Heart left ventricle (tissue), 16 donors: ENCODE results near the gene SLC66A2. TPM values are rescaled to one million over a fixed set of nuclear protein-coding genes. Genes with fewer than 3 reads are reported as not detected.

ENCODE experiments used
- ATAC-seq, 4 donors: fragments of 200-7000 bp; cut with Tn5 transposase; one replicate each; pipeline ENCODE4 v1.9.1; 2020 to 2022; ENCODE audit warnings: moderate library complexity in 4 of 4, mild to moderate bottlenecking in 3 of 4, moderate number of reproducible peaks in 1 of 4
- DNase-seq, 5 donors: peaks; one replicate each; pipeline ENCODE4 v3.0.0-alpha.2; 2020
- H3K27ac ChIP-seq, 12 donors: fragments of 200-600 bp; sonication (generic) in 4 of 12; one replicate each; pipeline versions ENCODE4 v1.5.0 to v1.8.0; 2016 to 2022; ENCODE audit warnings: mild to moderate bottlenecking in 2 of 12
- H3K27me3 ChIP-seq, 9 donors: fragments of 200-600 bp; sonication (generic) in 2 of 9; one replicate each; pipeline versions ENCODE4 v1.5.1 to v1.8.0; 2016 to 2022; ENCODE audit warnings: mild to moderate bottlenecking in 3 of 9
- H3K36me3 ChIP-seq, 9 donors: fragments of 200-600 bp; sonication (generic) in 2 of 9; one replicate each; pipeline versions ENCODE4 v1.5.0 to v1.8.0; 2018 to 2022; ENCODE audit warnings: mild to moderate bottlenecking in 2 of 9
- H3K4me1 ChIP-seq, 12 donors: fragments of 200-600 bp; sonication (generic) in 4 of 12; one replicate each; pipeline versions ENCODE4 v1.5.0 to v1.8.0; 2016 to 2022; ENCODE audit warnings: mild to moderate bottlenecking in 3 of 12
- H3K4me3 ChIP-seq, 12 donors: fragments of 200-600 bp; sonication (generic) in 4 of 12; one replicate each; pipeline versions ENCODE4 v1.5.0 to v1.8.0; 2017 to 2022; ENCODE audit warnings: mild to moderate bottlenecking in 9 of 12, moderate library complexity in 4 of 12
- H3K9me3 ChIP-seq, 12 donors: fragments of 200-600 bp; sonication (generic) in 4 of 12; one replicate each; pipeline versions ENCODE4 v1.5.0 to v1.8.0; 2016 to 2022; ENCODE audit warnings: mild to moderate bottlenecking in 1 of 12
- POLR2A ChIP-seq, 2 donors: fragments of 450-650 bp; IDR thresholded peaks; one replicate each; pipeline ENCODE4 v1.6.1; 2017; ENCODE audit warnings: antibody characterized with exemption in 2 of 2, mild to moderate bottlenecking in 2 of 2, moderate library complexity in 2 of 2
- WGBS, 4 donors: extraction: QIAGEN DNeasy Blood & Tissue Kit in 2 of 4; methylation state at CpG; one replicate each; pipeline versions ENCODE4 v1.1.5 to v1.1.7; 2013 to 2018; 5-methylcytosine and 5-hydroxymethylcytosine counted together
- intact Hi-C, 10 donors: fragments of 100-400 bp; cut with DNase I; formaldehyde crosslinking; loops; one replicate each; pipeline versions ENCODE4 v1.11.1 to v1.14.2; 2022
- polyA plus RNA-seq, 2 donors: library from polyadenylated mRNA; stranded (reverse); fragments of 200-250 nt; gene quantifications; one replicate each; pipeline ENCODE4 v1.2.3, GENCODE V29; 2013
- total RNA-seq, 9 donors: library from RNA; depleted of rRNA in 2 of 9; stranded (reverse); fragments of >200 nt in 2 of 9; fragmentation: NEBNext Ultra II Directional in 3 of 9; extraction: Animal tissue kit (Norgen Biotek cat#: 25700) in 3 of 9; gene quantifications; one replicate each; pipeline versions ENCODE4 v1.1.0 to v1.2.4, GENCODE V29; 2016 to 2023
- TF ChIP-seq, protein P1 (sequence below), 12 donors: fragments of 200-600 bp; sonication (generic) in 4 of 12; IDR thresholded peaks; one replicate each; pipeline versions ENCODE4 v1.5.0 to v1.8.0; 2018 to 2022; ENCODE audit warnings: antibody characterized with exemption in 12 of 12, mild to moderate bottlenecking in 5 of 12
- donor health status: ischemic (EF 13 %, LVEDD 7.1; RV severe dilation, severe dysfunction).
- donor health status: healthy with polysubstance abuse.
- donor health status: DM: no; HTN: yes; CAD: no.
- donor health status: DM: no; HTN: no; CAD: no.
- donor health status: ischemic (EF 25% LVEDD 6.9; RV normal size, moderate dysfunction).
- donor health status: ischemic (EF 25% LVEDD 5.7; RV mildly dilated, moderate dysfunction).
- donor health status: healthy.
- donor health status: DM: yes; HTN: yes; CAD: no.
- donor health status: ischemic (EF 35%, LVEDD 5.7; RV mildly dilated, moderate dysfunction).
- donor health status: nonischemic (EF 11% LVEDD 7.7; RV severe dilation, severe dysfunction).
- donor health status: DM: yes; HTN: yes; CAD: no.
- donor health status: PGD.
- donor health status: ischemic (EF 29% LVEDD 5.4; RV normal size, mild dysfunction).
- donor health status: nonischemic (EF 23%, LVEDD 6.1; RV moderate dilation, normal function).

The SLC66A2 gene
- total and polyA plus RNA-seq, 11 donors = 19.7 to 33.4 (median 26.6) TPM

DNA sequence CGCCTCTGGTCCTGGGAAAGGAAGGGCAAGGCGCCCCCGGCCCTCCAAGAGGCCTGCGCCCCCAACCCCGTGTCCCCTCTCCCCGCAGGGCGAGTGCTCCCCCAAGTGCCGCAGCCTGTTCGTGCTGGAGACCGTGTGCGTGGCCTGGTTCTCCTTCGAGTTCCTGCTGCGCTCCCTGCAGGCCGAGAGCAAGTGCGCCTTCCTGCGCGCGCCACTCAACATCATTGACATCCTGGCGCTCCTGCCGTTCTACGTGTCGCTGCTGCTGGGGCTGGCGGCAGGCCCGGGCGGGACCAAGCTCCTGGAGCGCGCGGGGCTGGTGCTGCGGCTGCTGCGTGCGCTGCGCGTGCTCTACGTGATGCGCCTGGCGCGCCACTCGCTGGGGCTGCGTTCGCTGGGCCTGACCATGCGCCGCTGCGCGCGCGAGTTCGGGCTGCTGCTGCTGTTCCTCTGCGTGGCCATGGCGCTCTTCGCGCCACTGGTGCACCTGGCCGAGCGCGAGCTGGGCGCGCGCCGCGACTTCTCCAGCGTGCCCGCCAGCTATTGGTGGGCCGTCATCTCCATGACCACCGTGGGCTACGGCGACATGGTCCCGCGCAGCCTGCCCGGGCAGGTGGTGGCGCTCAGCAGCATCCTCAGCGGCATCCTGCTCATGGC, 52.4 kb downstream of the SLC66A2 start:
- DNase-seq (peak in 3 of 5 donors; percentile 17 to 52 (median 22)), ATAC-seq (peak in 1 of 4 donors; percentile 14)
- intact Hi-C loops = no loop called here
- Histone ChIP-seq H3K27me3 (no peaks in the 10 kb centered on the region), H3K4me1 (no peaks in the 10 kb centered on the region), H3K27ac (no peak overlapping the region), H3K4me3 (no peak overlapping the region), H3K9me3 (peaks cover 0 to 47% (median 9%) of the 10 kb centered on the region in 12 donors), H3K36me3 (peaks cover 0 to 18% (median 13%) of the 10 kb centered on the region in 9 donors)
- no peak for TF ChIP-seq POLR2A (IDR thresholded peaks at IDR 0.05)
- 71 to 82% (median 78%) methylated on average over 30 to 70 of the region's 70 CpGs for WGBS, 4 donors

DNA sequence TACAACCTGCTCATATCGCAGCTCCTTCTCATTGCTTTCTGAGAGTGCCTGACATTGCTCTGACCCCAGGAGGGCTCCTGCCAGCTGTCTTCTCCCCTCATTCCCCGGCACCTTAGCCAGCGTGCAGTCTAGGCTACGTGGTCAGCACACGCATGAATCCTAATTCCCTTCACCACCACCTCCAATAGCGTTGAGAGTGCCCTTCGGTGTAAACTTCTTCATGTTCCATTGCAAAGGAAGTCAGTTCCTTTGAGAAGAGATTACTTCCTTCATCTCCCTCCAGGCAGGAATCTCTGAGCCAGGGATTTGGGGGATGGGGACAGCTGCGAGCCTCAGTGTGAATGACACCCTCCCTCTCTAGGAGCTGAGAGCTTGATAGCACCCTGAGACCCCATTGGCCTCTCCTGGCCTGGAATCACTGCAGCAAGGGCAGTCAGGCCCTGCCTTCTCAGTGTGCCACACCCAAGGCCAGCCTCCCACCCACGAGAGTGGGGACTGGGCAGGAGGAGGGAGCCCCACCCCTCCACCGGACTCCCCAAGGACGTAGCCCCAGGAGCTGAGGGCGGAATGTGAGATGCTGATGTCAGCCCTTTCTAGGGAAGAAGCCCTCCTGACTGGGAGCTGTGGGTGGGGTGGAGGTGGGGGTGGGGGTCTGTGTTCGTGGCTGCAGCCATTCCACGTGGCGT, 53.4 kb downstream of the SLC66A2 start:
- ATAC-seq = no peak

DNA sequence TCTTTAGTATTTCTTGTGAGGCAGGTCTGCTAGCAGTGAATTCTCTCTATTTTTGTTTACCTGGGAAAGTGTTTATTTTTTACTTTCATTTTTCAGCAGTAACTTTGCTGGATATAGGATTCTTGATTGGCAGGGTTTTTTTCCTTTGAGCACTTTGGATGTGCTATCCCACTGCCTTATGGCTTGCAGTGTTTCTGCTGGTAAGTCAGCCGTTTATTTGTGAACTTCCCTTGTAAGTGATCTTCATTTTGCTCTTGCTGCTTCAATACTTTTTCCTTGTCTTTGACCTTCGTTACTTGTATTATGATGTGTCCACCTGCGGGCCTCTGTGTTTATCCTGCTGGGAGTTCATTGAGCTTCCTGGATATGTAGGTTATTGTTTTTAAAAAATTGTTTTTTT, 54.7 kb downstream of the SLC66A2 start:
- Histone ChIP-seq H3K36me3 (no peaks in the 10 kb centered on the region), H3K4me1 (no peaks in the 10 kb centered on the region), H3K9me3 (peaks cover 0 to 67% (median 14%) of the 10 kb centered on the region in 12 donors), H3K27ac (no peak overlapping the region), H3K4me3 (no peak overlapping the region), H3K27me3 (no peaks in the 10 kb centered on the region)
- DNase-seq = no peak
- 79 to 96% (median 93%) methylated on average over 3 of the region's 3 CpGs for WGBS, 4 donors
- ATAC-seq = no peak
- TF ChIP-seq, protein P1, sequence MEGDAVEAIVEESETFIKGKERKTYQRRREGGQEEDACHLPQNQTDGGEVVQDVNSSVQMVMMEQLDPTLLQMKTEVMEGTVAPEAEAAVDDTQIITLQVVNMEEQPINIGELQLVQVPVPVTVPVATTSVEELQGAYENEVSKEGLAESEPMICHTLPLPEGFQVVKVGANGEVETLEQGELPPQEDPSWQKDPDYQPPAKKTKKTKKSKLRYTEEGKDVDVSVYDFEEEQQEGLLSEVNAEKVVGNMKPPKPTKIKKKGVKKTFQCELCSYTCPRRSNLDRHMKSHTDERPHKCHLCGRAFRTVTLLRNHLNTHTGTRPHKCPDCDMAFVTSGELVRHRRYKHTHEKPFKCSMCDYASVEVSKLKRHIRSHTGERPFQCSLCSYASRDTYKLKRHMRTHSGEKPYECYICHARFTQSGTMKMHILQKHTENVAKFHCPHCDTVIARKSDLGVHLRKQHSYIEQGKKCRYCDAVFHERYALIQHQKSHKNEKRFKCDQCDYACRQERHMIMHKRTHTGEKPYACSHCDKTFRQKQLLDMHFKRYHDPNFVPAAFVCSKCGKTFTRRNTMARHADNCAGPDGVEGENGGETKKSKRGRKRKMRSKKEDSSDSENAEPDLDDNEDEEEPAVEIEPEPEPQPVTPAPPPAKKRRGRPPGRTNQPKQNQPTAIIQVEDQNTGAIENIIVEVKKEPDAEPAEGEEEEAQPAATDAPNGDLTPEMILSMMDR (IDR thresholded peaks at IDR 0.05) = no peak
- TF ChIP-seq POLR2A (IDR thresholded peaks at IDR 0.05) = no peak
- intact Hi-C loops = no loop called here

More for the DNA sequence above, 53.4 kb downstream of the SLC66A2 start:
- TF ChIP-seq POLR2A (IDR thresholded peaks at IDR 0.05) = no peak
- TF ChIP-seq, protein P1 (IDR thresholded peaks at IDR 0.05) = no peak
- peaks cover 0 to 9% (median 6%) of the 10 kb centered on the region in 9 donors for H3K36me3 ChIP-seq
- intact Hi-C loops = no loop called here
- DNase-seq = peak in 2 of 5 donors; percentile 14 to 33
- H3K9me3 ChIP-seq = peaks cover 0 to 56% (median 9%) of the 10 kb centered on the region in 12 donors
- no peaks in the 10 kb centered on the region for H3K27me3 ChIP-seq
- no peaks in the 10 kb centered on the region for H3K4me1 ChIP-seq
- H3K4me3 ChIP-seq = no peak overlapping the region
- no peak overlapping the region for H3K27ac ChIP-seq
- 94 to 97% (median 95%) methylated on average over 11 to 15 of the region's 15 CpGs for WGBS, 4 donors

DNA sequence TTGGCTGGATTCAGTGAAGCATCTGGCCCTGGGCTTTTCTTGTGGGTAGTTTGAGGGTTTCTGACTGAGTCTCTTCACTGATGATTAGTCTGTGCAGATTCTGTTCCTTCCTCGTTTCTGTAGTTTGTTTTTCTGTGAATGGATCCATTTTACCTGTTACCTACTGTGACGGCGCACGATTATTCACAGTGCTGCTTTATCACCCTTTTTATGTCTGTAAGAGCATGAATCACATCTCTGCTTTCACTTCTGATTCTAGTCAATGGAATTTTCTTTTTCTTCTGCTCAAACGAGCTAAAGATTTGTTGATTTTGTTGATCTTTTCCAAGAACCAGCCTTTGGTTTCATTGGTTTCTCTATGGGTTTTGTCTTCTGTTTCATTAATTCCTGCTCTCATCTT, 60.8 kb downstream of the SLC66A2 start:
- ATAC-seq (no peak), DNase-seq (no peak)
- Histone ChIP-seq H3K4me3 (no peak overlapping the region), H3K27ac (no peak overlapping the region), H3K27me3 (no peaks in the 10 kb centered on the region), H3K4me1 (no peaks in the 10 kb centered on the region), H3K9me3 (peaks cover 0 to 72% (median 28%) of the 10 kb centered on the region in 12 donors), H3K36me3 (no peaks in the 10 kb centered on the region)
- intact Hi-C loops = no loop called here
- whole genome bisulfite sequencing, 4 donors = 87 to 91% (median 88%) methylated on average over 5 of the region's 5 CpGs
- TF ChIP-seq, protein P1 (IDR thresholded peaks at IDR 0.05) = no peak
- TF ChIP-seq POLR2A (IDR thresholded peaks at IDR 0.05) = no peak
